SK-N-MC (cell line): Measurements from ENCODE around the gene IL23A.
"Not testable (repeated sequence)": the region's sequence is repeated elsewhere in the genome, so short reads cannot be mapped to it uniquely, and the experiment has no call there.

ENCODE experiments used
- DNase-seq: peaks from one replicate; pipeline ENCODE4 v3.0.0-alpha.2; 2011; ENCODE audit warnings: low read depth, low spot score
- H3K27ac ChIP-seq: fragments of 200-600 bp; sonication (generic); 2 replicates; pipeline ENCODE4 v1.5.1; 2016; ENCODE audit warnings: mixed run types
- H3K36me3 ChIP-seq: fragments of 200-600 bp; sonication (generic); 2 replicates; pipeline ENCODE4 v1.6.1; 2017; ENCODE audit warnings: antibody characterized with exemption, low read length, mixed read lengths; ENCODE audit not compliant: insufficient read depth
- H3K4me3 ChIP-seq: fragments of 200-600 bp; sonication (generic); 2 replicates; pipeline ENCODE4 v1.5.1; 2016
- H3K9ac ChIP-seq: fragments of 200-600 bp; sonication (generic); 2 replicates; pipeline ENCODE4 v1.8.0; 2017; ENCODE audit warnings: mixed run types, mixed read lengths; ENCODE audit not compliant: insufficient read length
- H3K9me3 ChIP-seq: fragments of 200-600 bp; sonication (generic); 2 replicates; pipeline ENCODE4 v1.6.1; 2017; ENCODE audit warnings: low read depth, mild to moderate bottlenecking, antibody characterized with exemption, low read length, moderate library complexity, mixed read lengths
- EZH2 ChIP-seq: fragments of 200-600 bp; sonication (generic); IDR thresholded peaks from one replicate; pipeline ENCODE4 v1.6.1; 2017; ENCODE audit warnings: antibody characterized with exemption
- FOXP2 ChIP-seq: optimal IDR thresholded peaks from 2 replicates; pipeline ENCODE3; 2011; ENCODE audit warnings: mild to moderate bottlenecking, moderate library complexity; ENCODE audit not compliant: insufficient read depth; ENCODE audit errors: extremely low read length, control extremely low read depth
- POLR2AphosphoS5 ChIP-seq: IDR thresholded peaks from 2 replicates; pipeline ENCODE4 v1.6.1; 2012; ENCODE audit warnings: mild to moderate bottlenecking, low read depth, low read length, borderline replicate concordance

IL23A gene

DNA sequence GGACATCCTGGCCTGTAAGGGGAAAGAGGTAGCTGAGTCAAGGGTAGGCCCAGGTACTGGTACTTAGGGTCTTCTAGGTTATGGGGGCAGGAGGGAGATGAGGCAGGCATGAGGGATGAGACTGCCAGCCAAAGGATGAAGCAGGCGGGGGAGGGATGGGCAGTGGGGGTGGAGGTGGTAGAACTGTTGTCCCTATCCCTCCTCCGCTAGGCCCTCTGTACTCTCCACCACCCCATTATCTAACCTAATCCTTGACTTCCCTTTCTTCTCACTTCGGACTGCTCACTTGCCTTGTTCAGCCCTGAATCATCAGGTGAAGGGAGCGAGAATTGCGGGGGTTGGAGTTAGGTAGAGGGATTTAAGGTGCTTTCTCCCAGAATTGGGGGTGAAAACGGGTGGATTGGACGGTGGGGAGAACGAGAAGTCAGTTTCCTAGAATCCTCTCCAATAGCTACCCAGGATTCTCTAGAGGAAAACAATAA, 5.4 kb upstream of the IL23A start:
- DNase-seq, result no peak
- Histone ChIP-seq H3K27ac (peak overlapping the region; percentile 95), H3K9me3 (no peaks in the 10 kb centered on the region), H3K9ac (peak overlapping the region; percentile 82), H3K36me3 (no peaks in the 10 kb centered on the region), H3K4me3 (peak overlapping the region; percentile 88)
- no peak for TF ChIP-seq FOXP2
- no peak for TF ChIP-seq POLR2AphosphoS5
- TF ChIP-seq EZH2, result no peak

DNA sequence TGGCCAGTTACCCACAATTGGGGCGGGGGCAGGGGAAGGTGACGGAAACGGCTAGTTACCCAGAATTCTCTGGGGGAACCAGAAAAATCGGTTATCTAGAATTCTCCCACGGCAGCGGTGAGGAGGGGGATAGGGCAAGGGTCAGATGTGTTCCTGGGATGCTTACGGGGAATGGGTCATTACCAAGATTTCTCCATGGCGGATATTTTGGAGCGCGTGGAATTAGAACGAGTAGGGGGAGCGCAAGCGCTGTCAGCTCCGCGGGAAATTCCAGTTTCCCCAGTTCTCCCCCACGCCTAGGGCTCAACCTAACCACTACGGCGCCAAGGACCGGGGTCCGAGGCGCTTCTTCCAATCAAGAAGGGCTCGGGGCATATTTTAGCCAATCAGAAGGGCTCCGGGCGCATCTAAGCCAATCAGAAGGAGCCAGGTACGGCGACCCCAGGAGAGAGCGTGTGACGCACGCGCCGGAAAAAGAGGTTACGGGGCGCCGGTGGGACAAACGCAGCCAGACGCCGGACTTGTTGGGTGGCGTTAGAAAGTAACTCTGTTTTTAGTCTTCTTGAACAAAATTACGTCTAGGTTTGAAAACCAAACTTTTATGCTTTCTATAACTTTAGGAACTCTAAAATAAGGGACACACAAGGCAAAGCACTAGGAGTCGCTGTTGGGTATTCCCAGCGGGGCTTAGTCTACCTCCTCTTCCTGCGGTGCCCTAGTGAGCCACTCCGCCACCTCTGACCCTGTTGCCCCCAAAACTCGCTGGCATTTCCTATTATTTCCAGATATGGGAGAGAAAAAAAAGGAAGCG, 4.8 kb upstream of the IL23A start, which contains the start of gene PAN2:
PAN2 (minus strand) TSS at position 322 of the 811 bp plus-strand sequence. CDS start 906 bp downstream, outside the sequence.
- no peaks in the 10 kb centered on the region for H3K36me3 ChIP-seq
- H3K27ac ChIP-seq, result peak within 1 kb of the TSS; percentile 95
- peak; percentile 92 for DNase-seq
- H3K9ac ChIP-seq, result peak within 1 kb of the TSS; percentile 88
- TF ChIP-seq POLR2AphosphoS5 (peak; percentile 84), FOXP2 (no peak)
- peak within 1 kb of the TSS; percentile 88 for H3K4me3 ChIP-seq
- no peaks in the 10 kb centered on the region for H3K9me3 ChIP-seq

GRCh38 chr12:56334490-56334793, 4.2 kb upstream of the IL23A start:
- no peak for DNase-seq
- H3K9ac ChIP-seq, result peak overlapping the region; percentile 88
- H3K36me3 ChIP-seq, result no peaks in the 10 kb centered on the region
- TF ChIP-seq EZH2, result no peak
- TF ChIP-seq FOXP2, result no peak
- TF ChIP-seq POLR2AphosphoS5, result no peak
- peak overlapping the region; percentile 88 for H3K4me3 ChIP-seq
- no peaks in the 10 kb centered on the region for H3K9me3 ChIP-seq
- peak overlapping the region; percentile 95 for H3K27ac ChIP-seq

GRCh38 chr12:56335527-56335926, 3.2 kb upstream of the IL23A start:
- not testable (repeated sequence) for H3K36me3 ChIP-seq, H3K9me3 ChIP-seq, DNase-seq, H3K4me3 ChIP-seq, H3K27ac ChIP-seq, H3K9ac ChIP-seq

GRCh38 chr12:56336361-56337167, 2.1 kb upstream of the IL23A start:
- Histone ChIP-seq H3K36me3 (no peaks in the 10 kb centered on the region), H3K4me3 (no peak overlapping the region), H3K27ac (no peak overlapping the region), H3K9me3 (no peaks in the 10 kb centered on the region), H3K9ac (no peak overlapping the region)
- DNase-seq, result no peak
- no peak for TF ChIP-seq EZH2
- no peak for TF ChIP-seq FOXP2
- TF ChIP-seq POLR2AphosphoS5, result no peak

- no peak overlapping the region for H3K27ac ChIP-seq
- no peak for DNase-seq
- H3K9me3 ChIP-seq, result no peaks in the 10 kb centered on the region
- no peaks in the 10 kb centered on the region; the same call in 1 of the 2 replicates for H3K36me3 ChIP-seq
- no peak overlapping the region for H3K9ac ChIP-seq
- no peak for TF ChIP-seq FOXP2
- no peak overlapping the region for H3K4me3 ChIP-seq
These were observed 882 bp upstream of the IL23A start for GRCh38 chr12:56337753-56338251.

DNA sequence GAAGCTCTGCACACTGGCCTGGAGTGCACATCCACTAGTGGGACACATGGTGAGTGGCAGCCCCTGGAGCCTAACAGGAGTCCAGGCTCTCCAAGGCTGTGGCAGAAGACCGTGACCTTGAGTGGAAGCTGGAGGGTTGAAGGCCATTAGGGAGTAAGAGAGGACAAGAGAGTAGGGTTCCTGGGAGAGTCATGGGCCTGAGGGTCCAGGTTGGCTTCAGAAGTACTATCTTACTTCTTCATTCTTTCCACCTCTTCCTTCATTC, 406 bp downstream of the IL23A start:
- Histone ChIP-seq H3K9me3 (no peaks in the 10 kb centered on the region), H3K9ac (no peak overlapping the region), H3K4me3 (no peak overlapping the region), H3K27ac (no peak overlapping the region), H3K36me3 (peaks cover 8% of the 10 kb centered on the region; the same call in 1 of the 2 replicates)
- no peak for DNase-seq
- TF ChIP-seq FOXP2 (no peak), POLR2AphosphoS5 (no peak), EZH2 (no peak)

- no peak overlapping the region for H3K27ac ChIP-seq
These were observed 2.9 kb downstream of the IL23A start for GRCh38 chr12:56341616-56342015.

GRCh38 chr12:56342290-56342689, 3.6 kb downstream of the IL23A start:
- H3K4me3 ChIP-seq, DNase-seq, H3K9ac ChIP-seq, H3K9me3 ChIP-seq, H3K27ac ChIP-seq: not testable (repeated sequence)
- peaks cover 18% of the 10 kb centered on the region; the same call in 1 of the 2 replicates for H3K36me3 ChIP-seq

More at GRCh38 chr12:56341616-56342015, 2.9 kb downstream of the IL23A start:
- Histone ChIP-seq H3K9me3 (no peaks in the 10 kb centered on the region), H3K9ac (no peak overlapping the region), H3K36me3 (peaks cover 18% of the 10 kb centered on the region; the same call in 1 of the 2 replicates), H3K4me3 (no peak overlapping the region)
- no peak for TF ChIP-seq EZH2
- no peak for TF ChIP-seq FOXP2
- no peak for TF ChIP-seq POLR2AphosphoS5
- DNase-seq, result no peak
